Skin of body (tissue), 2 donors: ENCODE results near the gene RRAD. TPM values are rescaled to one million over a fixed set of nuclear protein-coding genes. Genes with fewer than 3 reads are reported as not detected.
A peak's percentile ranks its signal among the peaks of the same experiment; 100 is the strongest.

Experiments
- DNase-seq: peaks from one replicate; lab custom pipeline; 2025; lab: John Stamatoyannopoulos, UW
- total RNA-seq: library from RNA; depleted of rRNA; stranded (reverse); fragments of >200 nt; gene quantifications from one replicate; pipeline ENCODE4 v1.2.3, GENCODE V29; 2014

Gene RRAD
- total RNA-seq, 1 donor from 2014 or later = 2.8 TPM

- DNase-seq = no peak
Measured at GRCh38 chr16:66881014-66881417, 44.3 kb downstream of the RRAD start.

DNA sequence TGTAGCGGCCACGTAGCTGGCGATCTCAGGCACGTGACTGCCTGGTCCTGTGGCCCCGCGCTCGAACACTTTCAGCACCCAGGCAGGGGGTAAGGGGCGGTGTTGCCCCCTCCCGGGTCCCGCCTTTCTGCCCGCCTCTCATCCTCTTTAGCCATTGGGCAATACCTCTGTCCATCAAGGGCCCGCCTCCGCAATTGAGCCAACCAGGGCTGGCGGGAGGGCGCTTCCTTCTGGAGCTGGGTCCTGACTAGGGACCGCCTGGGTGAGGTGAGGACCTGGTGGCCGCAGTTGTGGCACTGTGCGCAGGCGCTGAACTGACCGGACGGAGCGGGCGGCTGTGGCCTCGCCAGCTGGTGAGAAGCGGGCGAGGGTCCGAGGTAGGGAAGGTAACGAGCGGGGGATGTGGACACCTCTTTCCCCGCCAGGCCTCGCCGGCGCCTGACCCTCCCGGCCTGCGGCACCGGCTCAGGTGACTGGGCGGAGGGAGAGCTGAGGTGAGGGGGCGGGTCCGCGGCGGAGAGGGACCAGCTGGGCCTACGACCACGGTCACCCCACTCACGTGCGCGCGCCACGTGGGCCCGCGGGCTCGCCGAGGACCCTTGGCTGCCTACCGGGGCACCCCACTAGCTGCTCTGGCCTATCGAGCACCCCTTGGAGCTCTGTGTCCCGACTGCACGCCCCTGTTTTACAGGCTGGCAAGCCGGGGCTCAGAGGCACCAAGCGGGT lies 44.9 kb downstream of the RRAD start, which contains the start of gene PDP2:
Gene PDP2 (plus strand): TSS at position 228 of the 726 bp plus-strand sequence. CDS start 3,770 bp downstream, outside the sequence.
- peak; percentile 50 for DNase-seq

DNA sequence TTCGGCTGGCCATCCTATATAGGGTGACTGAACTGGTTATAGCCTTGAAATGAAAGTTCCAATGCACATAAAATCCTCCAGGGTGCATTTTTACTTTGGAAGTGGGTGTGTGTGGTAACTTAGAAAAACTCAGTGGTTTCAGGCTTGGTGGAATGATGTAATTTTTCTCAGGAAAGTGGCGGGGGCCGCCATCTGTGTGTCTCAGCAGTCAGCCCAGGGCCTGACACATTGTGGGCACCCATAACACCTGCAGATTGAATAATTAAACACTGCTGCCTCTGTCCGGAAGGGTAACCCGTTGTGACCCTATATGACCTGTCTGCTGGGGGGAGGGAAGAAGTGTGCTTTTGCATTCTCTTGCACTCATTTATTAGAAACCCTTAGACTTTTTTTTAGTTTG lies 47.3 kb downstream of the RRAD start:
- no peak for DNase-seq

DNA sequence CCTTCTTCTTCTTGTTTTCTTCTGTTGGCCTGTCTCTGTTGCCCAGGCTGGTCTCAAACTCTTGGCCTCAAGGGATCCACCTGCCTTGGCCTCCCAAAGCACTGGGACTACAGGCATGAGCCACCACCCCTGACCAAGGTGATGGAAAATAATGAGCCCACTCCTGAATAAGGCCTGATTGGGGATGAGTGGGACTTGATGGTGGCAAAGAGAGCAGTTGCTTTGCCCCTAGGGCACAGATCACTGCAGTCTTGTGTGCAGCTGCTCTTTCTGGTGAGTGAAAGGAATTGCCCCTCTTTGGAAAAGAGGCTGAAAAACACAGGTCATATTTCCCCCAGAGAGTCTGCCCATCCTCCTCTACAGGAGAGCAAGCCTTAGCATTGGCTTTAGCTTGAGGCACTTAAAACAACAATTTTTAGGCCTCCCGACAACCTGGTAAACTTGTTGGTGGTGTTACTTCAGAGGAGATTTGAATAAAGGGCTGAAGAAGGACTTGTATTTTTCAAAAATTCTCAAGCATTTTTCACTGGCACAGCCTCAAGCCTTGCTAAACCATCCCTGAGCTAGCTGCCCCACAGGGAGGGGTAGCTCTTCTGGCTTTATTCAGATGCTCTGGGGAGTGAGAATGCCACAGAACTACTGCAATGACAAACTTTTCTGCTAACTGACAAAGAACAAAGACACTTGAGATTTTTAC lies 51.1 kb downstream of the RRAD start:
- no peak for DNase-seq

DNA sequence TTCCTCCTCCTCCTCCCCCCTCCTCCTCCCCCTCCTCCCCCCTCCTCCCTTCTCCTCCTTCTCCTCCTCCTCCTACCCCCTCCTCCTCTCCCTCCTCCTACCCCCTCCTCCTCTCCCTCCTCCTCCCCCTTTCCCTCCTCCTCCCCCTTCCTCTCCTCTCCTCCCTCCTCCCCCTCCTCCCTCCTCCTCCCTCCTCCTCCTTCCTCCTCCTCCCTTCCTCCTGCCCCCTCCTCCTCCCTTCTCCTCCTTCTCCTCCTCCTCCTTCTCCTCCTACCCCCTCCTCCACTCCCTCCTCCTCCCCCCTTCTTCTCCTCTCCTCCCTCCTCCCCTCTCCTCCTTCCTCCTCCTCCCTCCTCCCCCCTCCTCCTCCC lies 51.7 kb downstream of the RRAD start:
- DNase-seq = no peak

- peak; percentile 64 for DNase-seq
Measured at GRCh38 chr16:66872943-66873684, 52.2 kb downstream of the RRAD start.

DNA sequence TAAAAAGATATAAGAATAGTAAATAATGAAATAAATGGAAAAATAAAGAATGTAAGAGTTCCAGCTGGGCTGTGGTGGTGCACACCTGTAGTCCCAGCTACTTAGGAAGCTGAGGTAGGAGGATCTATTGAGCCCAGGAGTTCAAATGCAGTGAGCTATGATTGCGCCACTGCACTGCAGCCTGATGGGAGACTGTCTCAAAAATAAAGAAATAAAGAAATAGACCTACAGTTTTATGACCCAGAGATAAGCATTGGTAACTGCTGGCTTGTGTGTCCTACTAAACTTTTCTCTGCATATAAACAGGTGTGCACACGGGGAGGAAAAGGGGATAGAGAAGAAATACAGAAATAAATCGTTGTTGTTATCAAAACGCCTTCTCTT lies 52.8 kb downstream of the RRAD start:
- no peak for DNase-seq

DNA sequence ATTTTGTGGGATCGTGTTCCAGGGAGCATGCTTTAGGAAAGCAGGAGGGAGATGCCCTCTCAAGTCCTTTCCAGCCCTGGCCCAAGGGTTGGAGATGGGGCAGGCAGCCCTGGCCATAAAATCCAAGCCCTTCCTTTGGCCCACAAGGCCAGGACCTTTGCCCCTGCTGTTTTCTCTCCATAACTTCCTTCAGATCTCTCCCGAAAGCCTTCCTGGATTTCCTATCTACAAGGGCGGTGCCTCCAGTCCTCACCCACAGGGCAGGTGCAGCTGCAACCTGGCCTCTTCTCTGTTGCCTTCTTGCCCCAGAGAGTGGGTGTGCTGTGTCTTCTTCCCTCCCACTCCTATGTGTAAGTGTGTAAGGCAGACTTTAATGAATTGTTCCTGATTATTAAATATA lies 53.5 kb downstream of the RRAD start:
- DNase-seq = no peak

Other genes starting within 250 kb of the RRAD start
- gene CMTM4, start 228.8 kb downstream of the RRAD start, total RNA-seq = 18.7 TPM
- gene DYNC1LI2, start 173.9 kb downstream of the RRAD start, total RNA-seq = 113 TPM
- 0.10 TPM for gene TERB1, start 124.0 kb downstream of the RRAD start, total RNA-seq
- gene NAE1, start 94.6 kb downstream of the RRAD start, total RNA-seq = 52.4 TPM
- gene CA7, start 81.1 kb downstream of the RRAD start, total RNA-seq = not detected
- 7.4 TPM for gene PDP2, start 45.0 kb downstream of the RRAD start, total RNA-seq
- not detected for gene CDH16, start 6.7 kb downstream of the RRAD start, total RNA-seq
- 39.0 TPM for gene CIAO2B, start 8.9 kb upstream of the RRAD start, total RNA-seq
- gene CES2, start 10.0 kb upstream of the RRAD start, total RNA-seq = 18.7 TPM
- not detected for gene CES3, start 35.7 kb upstream of the RRAD start, total RNA-seq
- 7.9 TPM for gene CES4A, start 63.1 kb upstream of the RRAD start, total RNA-seq
- 51.0 TPM for gene CBFB, start 103.6 kb upstream of the RRAD start, total RNA-seq
- 21.2 TPM for gene PHAF1, start 184.4 kb upstream of the RRAD start, total RNA-seq
- gene B3GNT9, start 225.5 kb upstream of the RRAD start, total RNA-seq = 14.8 TPM
- 5.8 TPM for gene TRADD, start 234.4 kb upstream of the RRAD start, total RNA-seq
- 4.5 TPM for gene FBXL8, start 234.4 kb upstream of the RRAD start, total RNA-seq
- gene HSF4, start 239.2 kb upstream of the RRAD start, total RNA-seq = 14.3 TPM
- gene NOL3, start 245.0 kb upstream of the RRAD start, total RNA-seq = 14.3 TPM